Adrenal gland (tissue), 5 donors: ENCODE results near the gene RNF7.

Source experiments
- CTCF ChIP-seq, 6 experiments: fragments of 450-650 bp in 4 of 6; fragments of 200-600 bp in 2 of 6; sonication (generic) in 1 of 6; IDR thresholded peaks; 1 replicate in 5 of 6; 2 replicates in 1 of 6; pipeline versions ENCODE4 v1.5.1 to v1.8.0; 2016 to 2021; ENCODE audit warnings: antibody characterized with exemption in 6 of 6, mild to moderate bottlenecking in 2 of 6, moderate library complexity in 1 of 6
- POLR2A ChIP-seq, 2 donors: fragments of 450-650 bp; IDR thresholded peaks; one replicate each; pipeline ENCODE4 v1.6.1; 2017; ENCODE audit warnings: antibody characterized with exemption in 2 of 2, mild to moderate bottlenecking in 2 of 2, moderate library complexity in 1 of 2
- donor health status: DM: no; HTN: no; CAD: no.

DNA sequence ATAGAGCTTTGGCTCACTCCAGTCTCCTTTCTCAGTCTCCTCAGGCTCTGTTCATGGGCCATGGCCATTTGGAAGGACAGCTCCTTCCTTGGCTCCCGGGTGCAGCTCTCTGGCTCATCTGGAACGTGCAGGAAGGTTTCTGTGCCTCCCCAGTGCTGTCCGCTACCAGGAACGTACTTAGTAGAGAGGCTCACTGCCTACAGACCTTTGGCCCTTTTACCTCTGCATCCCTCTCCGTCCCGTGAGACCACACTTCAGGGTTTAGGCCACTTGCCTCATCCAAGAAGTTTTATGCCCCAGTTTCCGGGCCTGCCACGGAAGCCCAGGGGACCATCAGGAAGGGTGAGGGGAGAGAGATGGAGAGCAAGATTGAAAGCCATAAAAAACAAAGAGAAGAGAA is 46.0 kb downstream of the RNF7 start:
- TF ChIP-seq CTCF (IDR thresholded peaks at IDR 0.05) (no peak), POLR2A (IDR thresholded peaks at IDR 0.05) (no peak)
